ENCODE measurements around the gene C3orf85.

C3orf85 gene

DNA sequence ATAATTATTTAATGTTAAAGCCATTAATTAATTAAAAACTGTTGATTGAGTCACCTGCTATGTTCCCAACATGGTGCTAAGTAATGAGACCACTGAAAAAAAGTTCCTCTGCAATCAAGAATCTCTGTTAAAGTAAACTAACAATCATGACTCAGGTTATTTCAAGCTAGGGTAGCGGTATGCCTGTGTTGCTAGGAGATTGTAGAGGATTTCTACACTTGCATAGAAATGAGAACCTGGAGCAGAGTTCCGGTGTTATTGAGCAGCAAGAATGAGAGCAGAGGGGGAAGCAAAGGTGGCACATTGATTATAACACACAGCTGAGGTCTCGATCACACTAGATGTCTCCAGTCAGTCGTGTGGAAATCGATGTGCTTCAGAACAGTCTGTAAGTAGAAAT, 41.4 kb downstream of the C3orf85 start:
- H3K27me3 Mint-ChIP-seq (ENCODE audit: low read depth, poor library complexity): no peaks in the 10 kb centered on the region
- no peak overlapping the region for H3K27ac Mint-ChIP-seq
- TF ChIP-seq CTCF (IDR thresholded peaks at IDR 0.05): no peak
- H3K4me1 Mint-ChIP-seq: peaks cover 39% of the 10 kb centered on the region
- no peaks in the 10 kb centered on the region for H3K36me3 Mint-ChIP-seq (ENCODE audit: low read depth)
- H3K4me3 Mint-ChIP-seq: no peak overlapping the region
- H3K9me3 Mint-ChIP-seq: no peaks in the 10 kb centered on the region
- DNase-seq: no peak

- peak overlapping the region; percentile 83 for H3K27ac Mint-ChIP-seq
- H3K9me3 Mint-ChIP-seq: no peaks in the 10 kb centered on the region
- peaks cover 39% of the 10 kb centered on the region for H3K4me1 Mint-ChIP-seq
- H3K4me3 Mint-ChIP-seq: no peak overlapping the region
- H3K27me3 Mint-ChIP-seq (ENCODE audit: low read depth, poor library complexity): no peaks in the 10 kb centered on the region
- no peaks in the 10 kb centered on the region for H3K36me3 Mint-ChIP-seq (ENCODE audit: low read depth)
- TF ChIP-seq CTCF (IDR thresholded peaks at IDR 0.05): no peak
- DNase-seq: no peak
Observed at GRCh38 chr3:109178708-109179107, 42.2 kb downstream of the C3orf85 start.

DNA sequence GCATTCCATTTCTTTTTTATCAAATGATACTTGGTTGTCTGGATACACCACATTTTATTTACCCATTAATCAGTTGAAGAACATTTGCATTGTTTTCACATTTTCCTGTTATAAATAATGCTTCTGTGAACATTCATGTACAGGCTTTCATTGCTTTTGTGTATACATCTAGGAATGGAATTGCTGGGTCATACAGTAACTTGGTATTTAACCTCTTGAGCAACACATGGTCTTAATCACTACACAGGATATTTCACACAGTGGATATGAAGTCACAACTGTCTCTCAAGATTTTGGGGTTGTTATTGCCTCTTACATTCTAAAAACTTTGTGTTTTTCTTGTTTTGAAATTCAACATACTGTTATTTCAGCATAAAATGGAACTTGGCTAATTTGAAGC, 48.2 kb downstream of the C3orf85 start:
- H3K36me3 Mint-ChIP-seq (ENCODE audit: low read depth): peaks cover 4% of the 10 kb centered on the region
- no peak overlapping the region for H3K4me3 Mint-ChIP-seq
- DNase-seq: no peak
- H3K4me1 Mint-ChIP-seq: peaks cover 49% of the 10 kb centered on the region
- no peak overlapping the region for H3K27ac Mint-ChIP-seq
- H3K27me3 Mint-ChIP-seq (ENCODE audit: low read depth, poor library complexity): no peaks in the 10 kb centered on the region
- TF ChIP-seq CTCF (IDR thresholded peaks at IDR 0.05): no peak
- peaks cover 4% of the 10 kb centered on the region for H3K9me3 Mint-ChIP-seq

- peaks cover 42% of the 10 kb centered on the region for H3K4me1 Mint-ChIP-seq
- peaks cover 4% of the 10 kb centered on the region for H3K36me3 Mint-ChIP-seq (ENCODE audit: low read depth)
- H3K4me3 Mint-ChIP-seq: no peak overlapping the region
Observed at GRCh38 chr3:109187390-109187789, 50.9 kb downstream of the C3orf85 start.

GRCh38 chr3:109188741-109189140, 52.2 kb downstream of the C3orf85 start:
- Mint-ChIP-seq H3K27me3 (ENCODE audit: low read depth, poor library complexity) (no peaks in the 10 kb centered on the region), H3K27ac (peak overlapping the region; percentile 49), H3K9me3 (peaks cover 4% of the 10 kb centered on the region), H3K36me3 (ENCODE audit: low read depth) (peaks cover 4% of the 10 kb centered on the region), H3K4me3 (no peak overlapping the region), H3K4me1 (peaks cover 38% of the 10 kb centered on the region)
- peak; percentile 16 for DNase-seq
- no peak for TF ChIP-seq CTCF (IDR thresholded peaks at IDR 0.05)

More at GRCh38 chr3:109187390-109187789, 50.9 kb downstream of the C3orf85 start:
- TF ChIP-seq CTCF (IDR thresholded peaks at IDR 0.05): no peak
- Mint-ChIP-seq H3K9me3 (peaks cover 4% of the 10 kb centered on the region), H3K27me3 (ENCODE audit: low read depth, poor library complexity) (no peaks in the 10 kb centered on the region), H3K27ac (no peak overlapping the region)
- no peak for DNase-seq

GRCh38 chr3:109191421-109191820, 54.9 kb downstream of the C3orf85 start:
- no peak overlapping the region for H3K27ac Mint-ChIP-seq
- no peaks in the 10 kb centered on the region for H3K36me3 Mint-ChIP-seq (ENCODE audit: low read depth)
- TF ChIP-seq CTCF (IDR thresholded peaks at IDR 0.05): no peak
- no peak for DNase-seq
- H3K27me3 Mint-ChIP-seq (ENCODE audit: low read depth, poor library complexity): no peaks in the 10 kb centered on the region
- H3K4me1 Mint-ChIP-seq: peaks cover 33% of the 10 kb centered on the region
- H3K9me3 Mint-ChIP-seq: no peaks in the 10 kb centered on the region
- H3K4me3 Mint-ChIP-seq: no peak overlapping the region

Data from nephron progenitor cell (in vitro differentiated cells).